ENCODE measurements around the gene CCDC14.

GRCh38 chr3:123920868-123921267, 40.2 kb downstream of the CCDC14 start:
- no peak for TF ChIP-seq CTCF (IDR thresholded peaks at IDR 0.05; ENCODE audit: insufficient read depth, low read length, poor library complexity, severe bottlenecking)
- no peak for TF ChIP-seq EZH2phosphoT487 (conservative IDR thresholded peaks at IDR 0.05; ENCODE audit: low read length)
